CD4-positive, alpha-beta T cell treated with Interleukin-15 for 4 hours (primary cell): ENCODE measurements around the gene ARHGAP26.

Experiments
- DNase-seq: peaks from one replicate; pipeline ENCODE4 v3.0.0-alpha.2; 2020; ENCODE audit warnings: low spot score

The ARHGAP26 gene

DNA sequence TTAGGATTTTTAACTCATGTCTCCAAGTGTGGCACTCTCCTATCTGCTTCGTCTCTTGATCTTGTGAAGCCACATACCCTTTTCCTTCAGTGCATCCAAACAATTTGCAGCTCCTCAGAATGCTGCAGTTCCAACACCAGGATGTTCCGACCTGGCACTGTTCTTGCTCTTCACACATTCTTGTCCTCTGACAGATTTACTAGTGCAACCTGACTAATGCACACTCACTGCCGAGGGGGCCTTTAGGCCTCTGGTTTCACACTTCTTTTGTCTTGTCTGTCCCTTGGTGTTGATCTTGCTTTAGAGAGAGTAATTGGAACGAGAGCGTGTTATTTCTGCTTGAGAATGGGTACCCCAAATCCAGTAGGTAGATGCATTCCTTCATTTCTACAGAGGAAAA lies 15.0 kb downstream of the ARHGAP26 start:
- no peak for DNase-seq

GRCh38 chr5:142789206-142789605 lies 19.0 kb downstream of the ARHGAP26 start:
- DNase-seq = no peak

DNA sequence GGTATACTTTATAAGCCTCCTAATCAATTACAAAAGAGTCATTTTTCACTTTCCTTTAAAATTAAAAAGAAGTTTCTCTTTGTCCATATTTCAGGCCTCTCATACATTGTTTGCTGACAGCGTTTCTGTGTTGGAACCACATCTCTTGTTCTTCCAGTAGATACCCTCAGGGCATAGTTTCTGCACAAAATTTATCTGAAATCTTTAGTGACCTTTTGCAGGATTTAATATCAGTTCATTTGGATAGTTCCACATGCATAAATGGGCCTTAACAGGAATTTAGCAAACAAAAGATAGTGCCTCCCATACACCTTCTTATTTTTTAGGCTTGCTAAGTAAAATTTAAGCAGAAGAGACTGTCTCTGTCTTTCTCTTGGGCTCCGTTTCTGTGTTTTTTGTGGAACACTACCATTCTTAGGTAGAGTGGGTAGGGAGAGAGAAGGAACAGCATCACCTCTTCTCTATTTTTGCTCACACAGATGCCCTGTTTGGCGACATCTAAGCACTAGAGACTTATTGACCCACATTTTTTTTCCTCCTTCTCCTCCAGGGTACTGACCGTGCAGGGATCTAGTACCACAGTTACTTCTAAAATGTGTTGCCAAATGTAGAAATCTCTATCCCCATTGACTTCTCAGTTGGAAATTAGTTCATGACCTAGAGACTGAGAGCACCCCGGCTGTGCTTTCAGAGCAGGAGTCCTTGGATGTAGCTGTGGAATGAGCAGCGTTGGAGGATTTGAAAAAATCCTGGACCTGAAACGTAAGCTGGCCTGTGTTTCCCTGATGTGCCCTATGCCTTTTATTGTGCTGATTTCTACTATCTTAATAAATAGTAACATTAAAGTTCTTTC lies 22.1 kb downstream of the ARHGAP26 start:
- no peak for DNase-seq

DNA sequence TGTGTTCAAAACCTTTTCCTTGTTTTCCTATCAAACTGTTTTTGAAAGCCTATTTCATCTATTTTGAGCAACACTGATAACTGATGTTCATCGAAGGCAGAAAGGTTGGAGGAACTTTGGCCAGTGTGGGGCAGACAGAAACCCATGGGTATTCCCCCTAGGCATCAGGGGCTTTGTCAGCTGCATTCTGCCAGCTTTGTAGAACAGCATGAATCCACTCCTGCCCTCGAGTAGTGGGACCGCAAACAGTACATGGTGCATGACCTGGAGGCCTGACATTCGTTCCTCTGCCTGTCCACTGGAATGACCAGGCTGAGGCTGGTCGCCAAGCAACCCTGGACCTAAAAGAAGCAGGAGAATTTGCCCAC lies 22.7 kb downstream of the ARHGAP26 start:
- DNase-seq = no peak

- DNase-seq = no peak
Observed at GRCh38 chr5:142794537-142794936, 24.4 kb downstream of the ARHGAP26 start.

DNA sequence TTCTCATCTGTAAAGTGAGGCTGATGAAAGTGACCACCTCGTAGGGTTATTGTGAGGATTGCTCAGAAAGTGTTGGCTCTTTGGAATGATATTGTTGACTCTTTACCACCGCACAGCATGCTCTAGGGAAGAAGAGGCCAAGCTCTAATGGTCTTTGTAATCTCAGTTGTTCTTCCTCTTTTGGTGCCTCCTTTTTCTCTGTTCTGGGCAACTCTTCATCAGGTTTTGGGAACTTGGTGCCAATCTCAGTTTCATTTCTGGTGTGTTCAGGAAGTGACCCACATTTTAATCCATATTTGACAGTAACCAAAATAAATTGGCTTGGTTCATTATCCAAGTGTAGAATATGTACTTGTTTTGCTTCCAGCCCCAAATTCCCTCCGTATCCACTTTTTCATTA lies 25.1 kb downstream of the ARHGAP26 start:
- DNase-seq = no peak

- DNase-seq = no peak
Observed at GRCh38 chr5:142796492-142797109, 26.4 kb downstream of the ARHGAP26 start.

DNA sequence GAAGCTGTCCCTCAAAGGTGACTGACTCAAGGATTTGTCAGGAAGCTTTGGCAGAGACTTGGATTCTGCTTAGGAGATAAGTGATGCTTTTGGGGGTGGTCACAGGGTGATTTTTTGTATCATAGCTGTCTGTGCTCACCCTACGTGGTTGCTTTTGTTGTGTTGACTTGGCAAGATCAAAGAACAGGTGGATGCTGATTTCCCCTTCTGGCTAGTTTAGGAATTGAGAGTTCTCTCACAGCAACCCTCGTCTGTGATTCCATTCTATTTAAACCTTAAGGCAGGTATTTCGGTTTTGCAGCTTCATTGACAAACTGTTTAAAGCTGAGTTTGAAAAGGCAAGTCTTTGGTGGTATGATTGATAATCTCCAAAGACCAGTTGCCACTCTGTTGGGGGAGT lies 27.2 kb downstream of the ARHGAP26 start:
- no peak for DNase-seq

GRCh38 chr5:142798099-142798770 lies 28.1 kb downstream of the ARHGAP26 start:
- DNase-seq = peak; percentile 38

- DNase-seq = peak; percentile 43
Observed at GRCh38 chr5:142800776-142801494, 30.8 kb downstream of the ARHGAP26 start.

- no peak for DNase-seq
Observed at GRCh38 chr5:142801495-142801871, 31.3 kb downstream of the ARHGAP26 start.

DNA sequence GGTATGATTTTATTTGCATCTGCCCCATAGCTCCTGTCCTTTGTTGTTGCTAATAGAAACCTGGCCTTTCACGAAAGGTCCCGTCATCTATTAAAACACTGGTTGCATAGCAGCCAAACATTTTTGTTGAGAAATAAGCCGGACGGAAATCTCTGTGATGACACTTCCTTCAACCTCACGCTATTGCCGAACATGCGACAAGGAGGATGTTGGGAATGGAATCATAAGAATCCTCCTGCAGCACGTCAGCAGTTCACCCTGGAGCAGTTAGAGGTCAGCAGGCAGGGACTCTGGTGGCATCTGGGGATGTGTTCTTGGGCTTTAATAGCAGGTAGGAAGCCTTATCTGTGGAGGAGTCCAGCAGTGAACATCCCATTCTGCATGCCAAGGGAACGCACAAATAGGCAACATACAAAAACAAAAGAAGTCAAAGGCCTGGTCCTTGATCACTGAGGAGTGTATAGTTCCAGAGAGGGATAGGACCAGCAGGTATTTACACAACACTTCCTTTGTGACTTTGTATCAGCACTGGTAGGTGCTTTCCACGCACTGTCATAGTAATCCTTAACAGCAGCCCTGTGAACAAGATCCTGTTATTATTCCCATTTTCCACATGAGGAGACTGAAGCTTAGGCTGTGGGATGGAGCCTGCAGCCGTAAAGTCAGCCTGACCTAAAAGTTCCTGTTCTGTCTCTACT lies 33.4 kb downstream of the ARHGAP26 start:
- no peak for DNase-seq

DNA sequence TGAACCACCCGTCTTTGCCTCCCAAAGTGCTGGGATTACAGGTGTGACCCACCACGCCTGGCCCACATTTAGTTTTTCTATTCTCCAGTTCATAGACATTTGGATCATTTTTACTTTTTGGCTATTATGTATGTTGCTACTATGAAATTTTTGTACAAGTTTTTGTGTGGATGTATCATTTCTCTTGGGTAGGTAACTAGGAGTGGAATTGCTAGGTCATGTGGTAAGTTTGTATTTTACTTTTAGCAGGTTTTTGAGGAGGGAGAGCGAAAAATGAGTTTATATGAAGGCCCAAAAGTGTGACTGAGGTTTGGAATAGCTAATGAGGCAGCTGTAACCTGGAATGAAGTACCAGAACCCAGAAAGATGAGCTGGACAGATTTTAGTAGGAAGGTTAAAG lies 35.2 kb downstream of the ARHGAP26 start:
- no peak for DNase-seq

- DNase-seq = no peak
Observed at GRCh38 chr5:142806841-142807267, 36.7 kb downstream of the ARHGAP26 start.

DNA sequence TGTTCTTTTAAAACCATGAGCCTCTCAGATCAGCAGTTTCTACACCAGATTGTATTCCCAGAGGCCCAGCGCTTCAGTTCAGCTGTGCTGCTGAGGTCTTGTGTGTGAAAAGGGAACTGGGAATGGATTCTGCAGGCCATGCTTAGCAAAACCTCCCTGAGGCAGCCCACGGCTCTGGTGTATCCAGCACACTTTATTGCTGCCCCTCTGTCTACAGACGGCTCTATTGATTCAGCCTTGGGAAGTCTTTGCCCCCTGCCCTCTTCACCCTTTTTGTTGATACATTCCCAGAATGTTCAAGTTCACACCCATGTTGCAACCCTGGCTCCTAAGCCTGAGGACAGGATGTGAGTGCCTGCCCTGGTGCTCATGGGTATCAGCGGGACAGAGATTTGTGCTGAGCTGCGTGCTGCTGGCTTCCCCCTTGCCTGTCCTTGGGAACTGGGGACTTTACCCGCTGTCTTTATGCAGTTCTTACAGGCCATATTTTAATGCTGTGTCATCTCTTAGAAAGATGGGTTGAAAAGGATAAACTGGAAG lies 37.3 kb downstream of the ARHGAP26 start:
- DNase-seq = no peak

DNA sequence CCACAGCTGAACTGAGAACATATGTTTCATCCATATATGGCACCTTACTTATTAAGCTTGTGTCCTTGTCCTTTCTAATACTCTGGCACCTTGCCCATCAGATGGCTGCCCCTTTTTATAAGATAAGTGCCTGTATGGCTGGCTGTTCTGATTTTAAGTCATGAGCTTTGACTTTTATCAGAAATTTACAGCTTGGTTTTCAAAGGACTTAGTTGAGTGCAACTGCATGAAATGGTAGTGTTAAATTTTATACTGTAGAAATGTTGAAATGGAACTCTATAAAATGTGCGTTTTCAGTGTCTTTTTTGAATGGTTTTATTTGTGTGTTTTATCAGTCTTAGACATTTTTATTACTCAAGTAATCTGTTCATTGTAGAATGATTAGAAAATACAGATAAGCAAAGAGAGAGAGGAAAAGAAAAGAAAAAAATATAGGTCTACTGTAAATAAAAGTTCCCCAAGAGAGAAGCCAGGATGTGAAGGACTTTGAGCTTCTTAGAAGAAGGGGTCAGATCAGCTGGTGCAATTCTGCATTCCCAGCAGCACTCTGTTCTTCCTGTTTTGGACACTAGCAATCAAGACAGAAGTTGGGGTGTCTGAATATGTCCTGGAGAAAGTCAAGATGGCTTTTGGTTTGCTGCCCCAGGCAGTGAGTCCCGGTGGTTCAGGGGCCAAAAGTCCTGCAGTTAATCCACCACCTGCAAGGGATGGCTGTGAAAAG lies 38.9 kb downstream of the ARHGAP26 start:
- no peak for DNase-seq

DNA sequence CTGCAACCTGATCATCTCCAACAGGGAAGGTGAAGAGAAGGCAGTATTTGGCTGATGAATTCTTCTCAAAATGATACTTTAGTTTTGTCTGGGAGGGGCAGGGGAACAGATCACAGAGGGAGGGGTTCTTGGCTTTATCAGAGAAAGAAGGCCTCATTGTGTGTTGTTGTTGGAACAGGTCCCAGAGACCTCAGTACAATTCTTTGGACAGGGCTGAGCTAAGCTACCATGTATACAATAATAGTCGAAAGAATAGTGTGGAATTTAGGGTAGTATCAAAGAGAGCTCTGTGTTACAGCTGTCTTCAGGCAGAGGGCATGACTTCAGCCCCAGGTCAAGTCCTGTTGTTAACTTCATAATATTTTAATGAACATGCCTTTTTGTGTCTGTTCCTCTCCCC lies 39.9 kb downstream of the ARHGAP26 start:
- DNase-seq = no peak

DNA sequence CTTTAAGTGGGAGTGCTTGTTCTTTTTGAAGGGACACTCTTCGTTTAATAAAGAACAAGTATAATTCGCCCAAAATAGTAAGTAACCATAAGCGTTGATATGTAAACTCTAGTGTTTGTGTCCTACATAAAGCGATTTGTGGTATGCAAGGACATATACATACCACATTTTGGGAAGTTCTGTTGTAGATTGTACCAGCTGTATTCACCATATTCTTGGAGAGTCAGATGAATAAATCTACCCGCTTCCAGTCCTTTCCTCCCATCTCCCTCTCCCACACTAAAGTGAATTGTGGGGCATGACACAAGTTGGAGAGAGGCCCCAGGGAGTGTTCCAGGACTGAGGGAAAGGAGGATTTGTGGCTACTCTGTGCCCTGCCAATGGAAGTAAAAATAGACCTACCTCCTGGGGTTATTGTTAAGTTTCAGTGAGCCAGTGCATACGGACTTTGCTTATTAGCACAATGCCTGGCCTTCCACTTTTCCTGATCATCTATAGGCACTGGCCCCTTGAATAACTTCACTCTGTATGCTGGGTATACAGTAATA lies 40.6 kb downstream of the ARHGAP26 start:
- DNase-seq = no peak

- DNase-seq = no peak
Observed at GRCh38 chr5:142811866-142812557, 41.8 kb downstream of the ARHGAP26 start.

- no peak for DNase-seq
Observed at GRCh38 chr5:142813220-142813619, 43.0 kb downstream of the ARHGAP26 start.
